Activated T-cell treated with anti-CD3 and anti-CD28 coated beads for 1 hour (primary cell): ENCODE measurements around the gene GSC.
"Not testable (repeated sequence)": the region's sequence is repeated elsewhere in the genome, so short reads cannot be mapped to it uniquely, and the experiment has no call there.

ENCODE experiments used
- DNase-seq: peaks from one replicate; pipeline ENCODE4 v3.0.0-alpha.2; 2020; ENCODE audit warnings: low read depth

GSC gene

DNA sequence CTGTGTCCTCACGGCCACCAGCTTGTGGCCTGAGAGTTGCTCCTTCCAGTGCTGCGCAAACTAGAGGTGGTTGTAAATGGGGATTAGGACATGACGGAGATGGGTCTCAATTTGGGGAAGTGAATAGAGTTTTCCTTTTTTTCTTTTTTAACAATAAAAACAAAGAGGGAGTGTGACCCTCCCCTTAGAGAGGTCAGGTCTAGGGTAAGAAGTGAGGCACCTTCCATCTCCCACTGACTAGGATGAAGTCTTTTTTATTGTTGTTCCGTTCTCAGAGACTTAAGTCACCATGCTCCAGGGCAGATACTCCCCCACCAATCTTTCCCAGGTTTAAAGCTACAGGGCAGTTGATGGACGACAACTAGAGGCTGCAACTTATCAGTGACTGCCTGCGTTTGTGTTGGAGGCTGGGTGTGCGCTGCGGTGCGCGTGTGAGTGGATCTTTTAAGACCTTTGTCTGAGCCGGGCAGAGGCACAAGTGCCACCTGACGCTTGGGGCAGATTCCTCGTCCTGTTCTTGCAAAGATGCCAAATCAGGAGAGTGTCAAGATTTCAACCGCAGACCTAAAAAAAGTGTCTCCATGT lies 2.1 kb upstream of the GSC start:
- DNase-seq: no peak

DNA sequence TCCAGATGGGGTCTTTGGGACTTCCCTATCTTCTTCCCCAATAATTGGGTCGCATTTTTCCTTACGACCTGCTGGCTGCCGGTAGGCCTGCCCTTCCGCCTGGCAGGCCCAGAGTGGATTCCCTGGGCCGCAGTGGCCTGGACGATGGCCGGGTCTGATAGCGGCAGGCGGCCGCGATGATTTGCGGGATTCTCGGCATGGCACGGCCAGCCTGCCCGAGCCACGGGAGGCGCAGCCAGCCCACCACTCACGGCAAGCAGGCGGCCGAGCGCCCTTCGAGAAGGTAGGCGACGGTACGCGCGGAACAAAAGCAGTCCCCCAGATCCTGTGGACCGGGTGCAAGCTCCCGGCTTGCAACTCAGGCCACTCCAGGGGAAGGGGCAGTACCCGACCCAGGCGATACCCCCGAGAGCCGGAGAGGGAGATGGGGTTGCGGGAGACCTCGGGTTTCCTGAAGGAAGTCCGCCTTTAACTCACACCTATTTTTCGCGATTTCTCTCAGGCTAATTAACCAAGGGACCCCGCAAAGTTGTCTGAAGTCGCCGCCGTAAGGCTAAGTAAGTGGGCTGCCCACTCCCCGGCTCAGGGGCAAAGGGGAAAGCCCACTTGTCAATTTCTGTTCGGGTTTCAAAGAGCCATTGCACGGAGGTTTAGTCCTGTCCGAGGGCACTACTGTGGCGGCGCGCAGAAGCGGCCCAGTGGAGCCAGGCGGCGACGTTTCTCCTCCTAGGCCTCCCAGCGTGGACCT lies 1.4 kb upstream of the GSC start:
- no peak for DNase-seq

DNA sequence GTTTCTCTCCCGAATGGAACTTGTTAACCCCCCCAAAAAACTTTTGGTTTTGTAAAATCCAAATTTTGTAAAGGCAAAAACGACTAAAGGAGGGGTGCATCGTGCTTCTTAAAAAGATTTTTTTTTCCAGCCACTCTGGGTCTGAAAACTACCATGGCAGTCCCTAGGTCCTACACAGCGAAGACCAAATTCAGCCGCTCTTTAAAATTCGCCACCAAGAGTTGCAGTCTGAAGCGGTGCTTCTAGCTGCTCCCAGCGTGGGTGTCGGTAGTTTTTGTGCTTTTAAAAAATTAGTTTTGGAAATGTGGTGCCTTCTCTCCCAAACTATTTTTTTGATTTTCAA lies 873 bp upstream of the GSC start:
- no peak for DNase-seq

DNA sequence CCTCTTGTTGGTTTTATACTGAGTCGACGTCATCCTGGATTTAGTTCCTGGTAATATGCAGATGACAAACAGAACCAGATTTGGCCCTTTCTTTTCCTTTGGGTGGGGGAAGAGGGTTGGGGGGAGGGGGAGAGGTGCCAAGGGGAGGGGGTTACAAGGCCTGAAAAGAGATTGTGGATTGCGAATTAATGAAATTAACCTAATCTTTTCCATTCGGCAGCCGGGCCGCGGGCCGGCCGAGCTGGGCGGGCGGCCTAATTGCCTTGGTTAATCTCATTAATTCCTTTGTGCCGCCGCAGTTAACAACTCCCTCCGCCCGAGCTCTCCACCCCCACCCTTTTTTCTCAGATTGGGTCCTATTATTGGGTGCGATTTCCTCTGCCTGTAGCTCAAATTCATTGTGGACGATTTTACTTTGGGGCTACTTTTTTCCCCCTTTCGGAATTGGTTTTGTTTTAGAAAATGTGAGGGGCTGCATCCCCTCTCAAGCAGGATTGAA lies 387 bp upstream of the GSC start:
- DNase-seq: no peak

DNA sequence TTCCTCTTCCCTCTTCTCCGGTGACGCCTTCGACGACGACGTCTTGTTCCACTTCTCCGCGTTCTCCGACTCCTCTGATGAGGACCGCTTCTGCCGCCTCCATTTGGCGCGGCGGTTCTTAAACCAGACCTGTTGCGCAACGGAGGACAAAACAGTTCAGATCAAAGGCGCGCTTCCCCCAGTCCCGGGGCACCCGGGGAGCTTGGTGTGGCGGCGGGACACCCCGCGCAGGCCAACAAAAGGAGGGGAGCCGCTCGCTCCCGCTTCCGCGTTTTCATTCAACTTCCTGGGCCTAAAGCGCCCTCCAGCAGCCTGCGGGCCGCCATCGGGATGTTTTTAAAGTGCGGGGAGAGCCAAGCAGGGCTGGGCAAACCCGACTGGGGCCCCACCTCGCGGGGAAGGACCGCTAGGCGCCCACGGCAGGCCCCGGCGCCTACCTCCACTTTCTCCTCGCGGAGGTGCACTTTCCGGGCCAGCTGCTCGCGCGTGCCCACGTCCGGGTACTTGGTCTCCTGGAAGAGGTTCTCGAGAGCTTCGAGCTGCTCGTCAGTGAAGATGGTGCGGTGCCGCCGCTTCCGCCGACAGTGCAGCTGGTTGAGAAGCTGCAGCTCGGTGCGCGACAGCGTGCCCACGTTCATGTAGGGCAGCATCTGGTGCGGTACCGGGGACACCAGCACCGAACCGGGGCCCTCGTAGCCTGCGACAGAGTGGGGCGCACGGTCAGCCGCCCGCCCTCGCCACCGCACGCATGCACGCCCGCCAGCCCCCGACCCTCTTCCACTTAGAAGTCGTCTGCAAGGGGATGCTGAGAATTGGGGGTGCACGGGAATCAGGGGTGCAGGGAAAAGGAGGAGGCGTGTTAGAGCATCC lies 1.2 kb downstream of the GSC start:
- DNase-seq: no peak

DNA sequence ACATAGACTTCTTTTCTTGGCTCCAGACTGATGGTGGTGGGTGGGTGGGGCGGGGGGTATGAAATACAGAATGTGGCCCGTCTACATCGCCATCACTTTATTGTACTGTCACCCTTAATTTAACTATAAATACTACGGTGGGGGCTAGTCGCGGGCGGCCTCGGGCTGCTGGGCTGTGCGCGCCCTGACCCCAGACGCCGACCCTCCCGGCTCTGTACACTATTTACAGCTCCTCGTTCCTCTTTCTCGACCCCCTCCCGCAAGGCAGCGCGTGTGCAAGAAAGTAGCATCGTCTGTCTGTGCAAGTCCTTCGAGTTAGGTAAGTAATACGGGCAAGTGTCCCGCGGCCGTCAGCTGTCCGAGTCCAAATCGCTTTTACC lies 1.8 kb downstream of the GSC start:
- no peak for DNase-seq

DNA sequence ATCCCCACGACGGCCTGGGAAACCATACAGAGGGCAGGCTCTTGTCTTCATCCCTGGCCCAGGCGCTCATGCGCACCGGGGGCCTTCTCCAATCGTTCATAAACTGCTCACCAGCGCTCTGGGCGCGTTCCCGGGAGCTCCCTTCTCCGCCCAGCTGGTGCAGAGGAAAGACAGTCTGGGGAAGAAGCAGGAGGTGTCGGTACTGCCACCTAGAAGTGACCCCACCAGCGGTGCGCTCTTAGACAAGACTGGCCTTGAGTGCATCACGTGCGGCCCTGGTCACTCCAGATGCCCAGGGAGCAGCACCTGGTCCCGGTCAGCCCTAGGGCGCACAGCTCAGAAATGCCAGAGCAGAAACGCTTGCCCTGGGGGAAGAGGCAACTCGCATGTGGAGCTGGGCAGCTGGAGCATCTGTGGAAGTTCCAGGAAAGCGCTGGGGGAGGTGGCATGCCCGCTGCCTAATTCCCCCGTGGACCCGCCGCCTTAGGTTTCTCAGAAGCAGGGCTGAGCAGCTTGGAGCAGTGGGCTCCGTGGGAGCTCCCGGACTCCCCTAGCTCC lies 2.5 kb downstream of the GSC start:
- no peak for DNase-seq

DNA sequence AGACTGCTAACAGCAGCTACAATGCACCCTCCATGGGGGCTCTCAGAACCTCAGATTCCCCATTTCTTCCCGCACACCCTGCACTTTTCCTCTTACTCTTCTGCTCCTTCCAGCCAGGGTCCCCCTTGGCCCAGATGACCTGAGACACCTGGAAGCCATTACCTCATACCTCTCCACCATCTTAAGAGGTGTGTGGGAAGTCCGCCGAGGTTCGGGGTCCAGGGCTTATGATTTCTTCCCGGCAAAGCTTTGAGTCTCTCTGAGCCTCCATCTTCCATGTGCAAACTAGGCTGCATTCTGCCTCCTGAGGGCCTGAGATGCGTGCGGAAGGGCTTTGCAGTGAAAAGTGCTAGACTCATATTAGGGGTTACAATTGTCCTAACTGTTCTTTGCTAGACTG lies 5.3 kb downstream of the GSC start:
- no peak for DNase-seq

DNA sequence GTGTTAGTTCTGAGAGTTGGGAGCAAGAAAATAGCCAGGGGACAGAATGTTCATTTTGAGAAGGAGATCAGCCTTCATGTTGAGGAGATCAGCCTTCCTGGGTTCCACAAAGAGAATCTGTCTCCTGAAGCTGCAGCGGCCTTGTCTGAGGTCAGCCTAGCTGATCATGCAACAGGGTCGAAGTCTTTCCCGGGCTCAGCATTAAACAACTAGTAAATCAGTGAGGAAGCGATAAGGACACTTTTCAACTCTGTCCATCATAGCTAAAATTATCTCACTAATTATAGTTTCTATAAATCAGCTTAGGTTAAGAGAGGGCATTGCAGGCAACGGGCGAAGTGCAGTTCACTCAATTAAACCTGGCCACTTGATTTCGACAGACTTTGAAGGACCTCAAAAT lies 7.5 kb downstream of the GSC start:
- DNase-seq: no peak

DNA sequence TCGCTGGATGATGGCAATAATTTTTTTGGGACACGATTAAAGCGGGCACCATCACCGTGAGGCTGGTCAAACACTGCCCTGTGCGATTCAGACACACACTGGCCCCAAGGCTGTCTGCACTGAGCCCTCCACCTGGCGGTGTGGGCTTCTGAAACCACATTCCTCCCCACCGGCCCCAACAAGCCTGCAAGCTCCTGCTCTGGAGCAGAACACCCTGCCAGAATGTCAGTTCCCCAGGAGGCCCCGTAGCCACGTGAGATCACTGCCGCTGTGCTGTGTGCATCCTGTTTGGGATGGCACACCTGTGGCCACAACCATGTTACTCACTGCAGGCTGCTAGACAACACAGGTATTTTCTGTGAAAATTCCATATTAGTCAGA lies 7.9 kb downstream of the GSC start:
- DNase-seq: no peak

DNA sequence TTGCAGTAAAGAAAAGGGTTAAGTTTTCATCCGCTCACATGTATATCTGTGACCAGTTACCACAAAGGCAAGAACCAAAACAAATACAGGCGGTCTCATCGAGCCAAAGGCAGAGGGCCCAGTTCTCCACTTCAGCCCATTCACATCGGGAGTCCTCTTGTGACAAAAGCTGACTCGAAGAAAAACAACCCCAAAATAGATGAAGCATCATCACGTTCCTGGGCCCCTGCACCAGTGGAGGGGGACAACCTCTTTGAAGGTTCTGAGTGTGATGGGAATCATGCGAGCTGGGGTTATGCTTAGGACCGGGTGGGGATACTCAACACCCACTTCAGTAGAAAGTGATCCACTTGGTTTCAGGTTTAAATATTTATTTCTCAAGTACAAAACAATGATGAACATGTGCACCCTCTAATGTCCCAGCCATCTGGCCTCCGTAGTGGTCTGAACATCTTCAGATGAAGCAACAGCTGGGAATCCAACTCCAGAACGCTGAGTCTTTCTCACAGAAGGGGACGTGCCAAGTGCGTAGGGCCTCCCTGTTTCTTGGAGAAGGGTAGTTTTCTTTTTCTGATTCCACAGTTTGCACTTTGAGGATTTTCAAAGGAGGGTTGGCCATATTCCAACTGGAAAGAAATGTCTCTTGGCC lies 8.4 kb downstream of the GSC start:
- DNase-seq: no peak

DNA sequence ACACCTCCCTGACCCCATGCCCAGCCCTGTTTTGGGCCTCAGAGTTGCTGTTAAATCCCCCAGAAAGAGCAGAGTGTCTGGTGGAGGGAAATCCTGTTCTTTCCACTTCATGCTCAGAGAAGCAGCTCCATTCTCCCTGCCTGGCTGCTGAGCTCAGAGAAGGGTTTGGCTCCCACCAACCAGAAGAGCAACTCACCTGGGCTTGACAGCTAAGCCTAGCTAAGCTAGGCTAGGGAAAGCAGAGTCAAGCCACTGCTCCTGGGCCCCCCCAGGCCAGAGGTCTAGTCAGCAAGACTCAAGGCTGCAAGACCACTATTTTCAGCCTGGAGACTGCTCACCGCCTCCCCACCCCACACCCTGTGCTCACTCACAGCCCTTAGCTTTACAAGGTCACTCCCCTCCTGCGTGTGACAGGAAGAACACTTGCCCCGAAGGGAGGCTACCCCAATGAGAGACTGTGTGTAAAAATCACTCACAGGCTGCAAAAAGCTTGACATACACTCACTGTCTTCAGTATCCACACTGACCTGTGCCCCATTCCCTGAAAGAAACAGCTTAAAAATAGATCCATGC lies 13.5 kb downstream of the GSC start:
- no peak for DNase-seq

DNA sequence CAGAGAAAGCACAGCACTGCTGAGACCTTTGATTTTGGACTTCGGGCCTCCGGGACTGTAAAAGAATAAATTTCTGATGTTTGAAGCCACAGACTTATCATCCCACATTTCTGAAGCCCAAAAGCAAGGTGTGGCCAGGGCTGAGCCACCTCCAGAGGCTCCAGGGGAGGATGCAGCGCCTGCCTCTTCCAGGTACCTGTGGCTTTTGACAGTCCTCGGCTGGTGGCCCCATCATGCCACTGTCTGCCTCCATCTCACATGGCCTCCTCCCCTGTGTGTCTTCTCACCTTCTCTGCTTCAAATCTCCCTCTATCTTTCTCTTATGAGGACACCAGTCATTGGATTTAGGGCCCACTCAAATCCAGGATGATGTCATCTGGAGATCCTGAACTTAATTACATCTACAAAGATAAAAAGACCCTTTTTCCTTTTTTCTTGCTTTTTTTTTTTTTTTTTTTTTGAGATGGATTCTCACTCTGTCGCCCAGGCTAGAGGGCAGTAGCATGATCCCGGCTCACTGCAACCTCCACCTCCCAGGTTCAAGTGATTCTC lies 15.4 kb downstream of the GSC start:
- DNase-seq: no peak

DNA sequence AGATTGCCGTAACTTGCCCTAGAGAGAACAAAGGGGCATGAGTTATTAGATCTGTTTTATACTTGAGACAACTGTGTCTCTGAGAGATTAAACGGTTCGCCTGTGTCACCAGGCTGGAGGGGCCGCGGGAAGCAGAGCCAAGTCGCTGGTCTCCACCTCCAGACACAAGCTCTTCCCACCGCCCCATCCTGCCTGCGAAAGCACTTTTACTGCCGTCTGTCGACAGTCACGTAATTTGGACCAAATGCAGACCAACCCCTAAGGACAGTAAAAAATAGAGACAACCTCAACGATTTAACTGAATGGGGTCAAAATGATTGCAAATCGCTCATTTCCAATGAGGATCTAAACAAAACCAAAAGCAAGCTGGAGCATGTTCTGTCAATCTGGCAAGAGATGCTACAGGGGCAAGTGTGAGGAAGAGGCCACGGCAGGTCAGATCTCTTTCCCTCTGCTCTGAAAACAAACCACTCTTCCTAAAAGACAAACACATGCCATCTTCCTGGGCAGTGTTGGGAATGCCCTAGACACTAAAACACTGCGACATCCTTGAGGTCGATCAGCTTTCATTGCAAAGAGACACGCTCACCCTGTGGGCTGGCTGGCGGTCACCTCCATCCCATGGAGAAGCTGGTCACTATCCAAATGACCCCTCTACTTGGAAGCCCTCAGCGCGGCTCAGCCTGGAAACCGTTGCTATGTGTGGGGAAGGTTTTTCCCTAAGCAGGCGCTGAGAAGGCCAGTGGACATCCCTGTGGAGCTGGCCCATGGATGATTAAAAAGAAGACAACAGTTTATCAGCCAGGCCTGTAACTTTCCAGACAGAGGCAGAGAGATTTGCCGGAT lies 17.1 kb downstream of the GSC start:
- DNase-seq: no peak

DNA sequence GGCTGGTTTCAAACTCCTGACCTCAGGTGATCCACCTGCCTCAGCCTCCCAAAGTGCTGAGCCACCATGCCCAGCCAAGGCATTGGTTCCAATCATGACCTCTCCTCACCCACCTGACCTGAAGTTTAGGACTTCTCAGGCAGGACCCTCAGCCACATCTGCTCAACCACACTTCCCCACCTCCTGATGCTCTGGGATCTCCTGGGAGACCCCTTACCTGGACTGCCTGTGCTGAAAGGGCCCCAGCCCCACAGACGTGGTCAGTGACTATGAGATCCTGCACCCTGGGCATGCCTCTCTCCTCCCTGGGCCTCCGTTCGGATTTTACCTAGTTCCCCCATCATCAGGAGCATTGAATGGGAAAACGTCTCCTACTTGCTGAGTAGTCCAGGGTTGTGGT lies 18.0 kb downstream of the GSC start:
- DNase-seq: no peak

DNA sequence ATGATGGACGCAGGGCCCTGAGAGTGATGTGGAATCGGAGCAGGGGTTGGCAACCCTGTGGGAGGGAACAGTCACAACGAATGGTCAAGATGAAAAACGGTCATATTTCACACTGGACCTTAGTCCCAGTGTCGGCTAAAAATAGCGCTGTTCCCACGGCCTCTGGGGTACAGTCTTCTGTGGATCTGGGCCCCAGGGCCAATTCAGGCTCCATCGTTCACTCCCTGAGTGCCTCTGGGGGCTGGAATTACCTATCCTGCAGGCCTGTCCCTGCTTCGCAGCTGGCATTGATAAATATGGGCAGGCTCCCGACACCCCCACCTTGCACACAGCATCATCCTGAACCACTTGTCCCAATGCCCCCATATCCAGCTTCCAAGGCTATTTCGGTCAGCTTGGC lies 18.6 kb downstream of the GSC start:
- DNase-seq: no peak

DNA sequence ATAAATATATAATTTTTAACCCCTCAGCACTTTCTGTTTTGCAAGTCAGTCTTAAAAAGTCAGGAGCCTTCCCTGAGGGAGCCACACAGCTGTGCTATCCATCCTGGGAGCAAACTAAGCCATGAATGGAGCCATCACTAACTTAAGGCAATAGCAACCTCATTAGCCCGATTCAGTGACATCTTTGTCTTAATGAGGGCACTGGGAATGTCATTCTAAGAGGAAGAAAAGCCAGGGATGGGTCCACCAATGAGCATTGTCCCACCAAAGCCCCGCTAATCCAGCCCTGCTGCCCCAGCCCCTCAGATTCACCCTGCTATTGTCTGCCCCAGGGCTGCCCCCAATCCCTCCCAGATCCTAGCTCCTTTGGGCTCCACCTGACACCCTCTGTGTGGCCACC lies 19.5 kb downstream of the GSC start:
- no peak for DNase-seq

DNA sequence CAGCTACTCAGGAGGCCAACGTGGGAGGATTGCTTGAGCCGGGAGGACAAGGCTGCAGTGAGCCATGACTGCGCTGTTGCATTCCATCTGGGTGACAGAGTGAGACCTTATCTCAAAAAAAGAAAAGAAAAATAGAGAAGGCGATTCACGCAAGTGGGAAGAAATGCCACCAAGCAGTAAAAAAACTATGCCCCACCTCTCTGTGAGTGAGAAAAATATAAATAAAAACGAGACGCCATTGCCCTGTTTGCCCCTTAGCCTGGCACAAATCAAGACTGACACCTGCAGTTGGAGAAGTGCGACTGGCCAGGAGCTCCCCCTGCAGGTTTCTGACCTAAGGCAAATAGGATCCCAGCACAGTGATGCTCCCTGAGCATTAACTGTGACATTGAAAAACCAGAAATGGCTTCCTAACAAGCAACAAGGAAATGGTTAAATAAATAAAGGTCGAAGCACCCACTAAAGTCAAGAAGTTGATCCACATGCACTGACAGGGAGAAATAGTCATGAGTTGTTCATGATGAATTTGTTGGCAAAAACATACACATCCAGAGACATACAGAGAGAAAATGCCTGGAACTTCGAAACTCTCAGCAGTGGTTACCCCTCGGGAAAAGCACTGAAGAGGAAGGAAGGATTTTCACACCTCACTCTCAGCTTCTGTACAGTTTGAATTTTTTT lies 21.1 kb downstream of the GSC start:
- DNase-seq: no peak

DNA sequence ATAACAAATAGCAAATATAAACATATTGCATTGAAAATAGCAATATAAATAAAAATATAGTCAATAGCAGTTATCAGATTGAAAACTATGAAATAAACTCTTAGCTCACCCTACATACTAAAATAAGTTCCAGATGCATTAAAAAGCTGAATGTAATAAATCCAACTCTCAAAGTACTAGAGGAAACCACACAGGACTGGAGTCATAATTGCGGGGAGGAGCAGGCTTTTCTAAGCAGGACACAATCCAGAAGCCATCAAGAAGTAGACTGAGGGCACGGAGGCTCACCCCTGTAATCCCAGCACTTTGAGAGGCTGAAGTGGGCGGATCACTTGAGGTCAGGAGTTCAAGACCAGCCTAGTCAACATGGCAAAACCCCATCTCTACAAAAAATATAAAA lies 22.2 kb downstream of the GSC start:
- no peak for DNase-seq

DNA sequence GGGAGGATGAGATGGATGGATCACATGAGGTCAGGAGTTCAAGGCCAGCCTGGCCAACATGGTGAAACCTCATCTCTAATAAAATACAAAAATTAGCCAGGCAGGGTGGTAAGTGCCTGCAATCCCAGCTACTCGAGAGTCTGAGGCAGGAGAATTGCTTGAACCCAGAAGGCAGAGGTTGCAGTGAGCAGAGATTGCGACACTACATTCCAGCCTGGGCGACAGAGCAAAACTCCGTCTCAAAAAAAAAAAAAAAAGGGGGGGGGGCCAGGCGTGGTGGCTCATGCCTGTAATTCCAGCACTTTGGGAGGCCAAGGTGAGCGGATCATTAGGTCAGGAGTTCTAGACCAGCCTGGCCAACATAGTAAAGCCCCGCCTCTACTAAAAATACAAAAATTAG lies 22.8 kb downstream of the GSC start:
- DNase-seq: not testable (repeated sequence)
